Muscle layer of colon (tissue), 2 donors: ENCODE data around the gene TNF.

ENCODE experiments used
- H3K27ac ChIP-seq: one replicate; pipeline ENCODE4 v1.7.0; 2013; ENCODE audit warnings: low read depth, mild to moderate bottlenecking, low read length, moderate library complexity
- H3K27me3 ChIP-seq, 2 donors: one replicate each; pipeline ENCODE4 v1.7.0; 2013; ENCODE audit warnings: low read length in 2 of 2, mild to moderate bottlenecking in 2 of 2; ENCODE audit not compliant: insufficient read depth in 2 of 2, control insufficient read depth in 1 of 2
- H3K36me3 ChIP-seq: one replicate; pipeline ENCODE4 v1.7.0; 2013; ENCODE audit warnings: mild to moderate bottlenecking, low read length; ENCODE audit not compliant: insufficient read depth
- H3K4me1 ChIP-seq: one replicate; pipeline ENCODE4 v1.7.0; 2013; ENCODE audit warnings: mild to moderate bottlenecking, low read length; ENCODE audit not compliant: insufficient read depth
- H3K4me3 ChIP-seq, 2 donors: one replicate each; pipeline ENCODE4 v1.7.0; 2013; ENCODE audit warnings: low read length in 2 of 2, low read depth in 1 of 2, mild to moderate bottlenecking in 1 of 2, moderate library complexity in 1 of 2
- H3K9ac ChIP-seq: one replicate; pipeline ENCODE4 v1.7.0; 2013; ENCODE audit warnings: low read length
- H3K9me3 ChIP-seq: one replicate; pipeline ENCODE4 v1.7.0; 2013; ENCODE audit warnings: mild to moderate bottlenecking, low read length
- donor health status: abdominal sarcoma.
- donor health status: Adenocarcinoma of cecum.

Gene TNF

GRCh38 chr6:31559958-31560696, 15.2 kb upstream of the TNF start:
- Histone ChIP-seq H3K27ac (peak overlapping the region; percentile 52), H3K27me3 (no peaks in the 10 kb centered on the region), H3K9me3 (no peaks in the 10 kb centered on the region), H3K4me1 (peaks cover 10% of the 10 kb centered on the region), H3K4me3 (no peak overlapping the region), H3K36me3 (peaks cover 42% of the 10 kb centered on the region), H3K9ac (no peak overlapping the region)

DNA sequence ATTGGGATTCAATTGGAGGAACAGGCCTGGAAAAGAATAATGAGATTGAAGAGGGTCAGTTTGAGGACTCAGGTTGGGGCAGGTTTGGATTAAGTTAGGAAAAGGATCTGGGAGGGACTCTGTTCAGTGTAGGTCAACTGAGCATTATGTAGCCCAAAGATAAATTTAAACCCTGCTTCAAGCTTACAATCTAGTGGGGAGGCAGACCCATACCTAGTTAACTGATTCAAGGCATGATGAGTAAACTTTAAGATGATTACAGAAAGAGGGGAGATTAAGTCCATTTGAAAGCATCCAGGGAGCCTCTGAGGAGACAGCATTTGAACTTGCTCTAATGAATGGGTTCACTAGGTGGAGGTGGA, 14.7 kb upstream of the TNF start:
- H3K4me1 ChIP-seq: peaks cover 10% of the 10 kb centered on the region

DNA sequence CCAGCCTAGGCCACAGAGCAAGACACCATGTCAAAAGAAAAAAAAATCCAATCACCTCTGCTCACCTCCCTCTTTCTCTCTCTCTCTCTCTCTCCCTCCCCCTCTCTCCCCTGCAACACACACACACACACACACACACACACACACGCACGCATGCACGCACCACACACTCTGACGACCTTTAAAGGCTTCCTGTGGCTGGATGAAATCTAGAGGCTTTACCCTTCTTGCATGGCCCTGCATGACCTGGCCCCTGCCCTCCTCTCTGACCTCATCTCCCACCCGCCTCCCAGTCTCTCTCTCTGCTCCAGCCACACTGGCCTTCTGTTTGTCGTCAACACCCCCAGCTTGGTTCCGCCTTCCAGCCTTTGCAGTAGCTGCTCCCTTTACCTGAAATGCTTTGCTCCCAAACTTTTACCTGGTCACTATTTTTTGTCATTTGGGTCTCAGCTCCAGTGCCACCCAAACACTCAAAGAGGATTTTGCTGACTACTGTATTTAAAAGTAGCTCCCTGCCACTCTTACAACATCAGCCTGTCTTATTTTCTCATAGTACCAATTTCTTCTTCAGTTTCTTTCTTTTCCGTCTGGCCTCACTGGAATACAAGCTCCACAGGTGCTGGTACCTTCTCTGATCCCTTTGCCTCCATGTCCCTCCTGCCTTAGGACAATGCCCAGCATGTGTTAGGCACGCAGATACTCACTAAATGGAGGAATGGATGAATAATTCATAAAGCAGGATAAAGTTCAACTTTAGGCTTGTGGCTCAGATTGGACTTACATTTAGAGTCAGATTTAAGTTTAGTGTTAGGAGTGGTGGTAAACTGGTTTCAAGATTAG, 7.6 kb upstream of the TNF start:
- no peak overlapping the region for H3K27ac ChIP-seq
- H3K36me3 ChIP-seq: no peaks in the 10 kb centered on the region
- H3K4me1 ChIP-seq: no peaks in the 10 kb centered on the region
- H3K27me3 ChIP-seq: peaks cover 0 to 10% of the 10 kb centered on the region in 2 donors
- H3K9me3 ChIP-seq: no peaks in the 10 kb centered on the region
- no peak overlapping the region for H3K9ac ChIP-seq
- H3K4me3 ChIP-seq: no peak overlapping the region

More for the DNA sequence above, 14.7 kb upstream of the TNF start:
- Histone ChIP-seq H3K9ac (no peak overlapping the region), H3K36me3 (peaks cover 42% of the 10 kb centered on the region), H3K27me3 (peaks cover 0 to under 1% of the 10 kb centered on the region in 2 donors), H3K9me3 (no peaks in the 10 kb centered on the region), H3K27ac (no peak overlapping the region), H3K4me3 (no peak overlapping the region)

GRCh38 chr6:31568537-31568961, 6.8 kb upstream of the TNF start:
- Histone ChIP-seq H3K27me3 (peaks cover 0 to 10% of the 10 kb centered on the region in 2 donors), H3K4me1 (no peaks in the 10 kb centered on the region), H3K27ac (no peak overlapping the region), H3K36me3 (no peaks in the 10 kb centered on the region), H3K4me3 (no peak overlapping the region), H3K9ac (no peak overlapping the region), H3K9me3 (no peaks in the 10 kb centered on the region)

DNA sequence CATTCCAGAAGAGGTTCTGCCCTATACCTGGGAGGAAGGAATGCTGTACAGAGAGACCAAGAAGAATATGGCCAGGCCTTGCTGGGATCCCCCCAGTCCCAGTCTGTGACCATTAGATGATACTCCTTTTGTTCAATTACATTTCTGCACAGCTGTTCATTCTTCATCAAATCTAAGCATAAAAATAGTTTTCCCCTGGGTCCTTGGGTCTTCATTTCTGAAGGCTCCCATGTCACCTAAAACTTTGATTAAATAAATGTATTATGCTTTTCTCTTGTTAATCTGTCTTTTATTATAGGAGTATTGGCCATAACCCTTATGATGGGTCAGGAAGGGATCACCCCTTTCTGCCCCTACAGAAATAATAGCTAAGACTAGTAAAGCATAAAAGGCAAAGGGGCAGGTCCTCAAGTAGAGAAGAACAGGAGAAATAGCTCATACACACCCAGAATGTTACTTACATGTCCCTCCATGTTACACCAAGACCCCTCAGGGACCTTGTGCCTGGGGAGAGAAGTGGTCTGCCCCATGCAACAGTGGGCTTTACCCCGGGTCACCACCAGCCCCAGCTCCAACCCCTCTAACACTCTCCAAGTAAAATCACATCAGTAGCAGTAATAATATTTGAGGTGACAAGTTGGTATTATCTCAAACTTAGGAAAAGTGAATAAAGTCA, 5.4 kb upstream of the TNF start:
- H3K4me3 ChIP-seq: no peak overlapping the region
- H3K9me3 ChIP-seq: no peaks in the 10 kb centered on the region
- peaks cover 3% of the 10 kb centered on the region for H3K4me1 ChIP-seq
- H3K36me3 ChIP-seq: no peaks in the 10 kb centered on the region
- no peak overlapping the region for H3K27ac ChIP-seq
- peaks cover 0 to 10% of the 10 kb centered on the region in 2 donors for H3K27me3 ChIP-seq
- no peak overlapping the region for H3K9ac ChIP-seq

DNA sequence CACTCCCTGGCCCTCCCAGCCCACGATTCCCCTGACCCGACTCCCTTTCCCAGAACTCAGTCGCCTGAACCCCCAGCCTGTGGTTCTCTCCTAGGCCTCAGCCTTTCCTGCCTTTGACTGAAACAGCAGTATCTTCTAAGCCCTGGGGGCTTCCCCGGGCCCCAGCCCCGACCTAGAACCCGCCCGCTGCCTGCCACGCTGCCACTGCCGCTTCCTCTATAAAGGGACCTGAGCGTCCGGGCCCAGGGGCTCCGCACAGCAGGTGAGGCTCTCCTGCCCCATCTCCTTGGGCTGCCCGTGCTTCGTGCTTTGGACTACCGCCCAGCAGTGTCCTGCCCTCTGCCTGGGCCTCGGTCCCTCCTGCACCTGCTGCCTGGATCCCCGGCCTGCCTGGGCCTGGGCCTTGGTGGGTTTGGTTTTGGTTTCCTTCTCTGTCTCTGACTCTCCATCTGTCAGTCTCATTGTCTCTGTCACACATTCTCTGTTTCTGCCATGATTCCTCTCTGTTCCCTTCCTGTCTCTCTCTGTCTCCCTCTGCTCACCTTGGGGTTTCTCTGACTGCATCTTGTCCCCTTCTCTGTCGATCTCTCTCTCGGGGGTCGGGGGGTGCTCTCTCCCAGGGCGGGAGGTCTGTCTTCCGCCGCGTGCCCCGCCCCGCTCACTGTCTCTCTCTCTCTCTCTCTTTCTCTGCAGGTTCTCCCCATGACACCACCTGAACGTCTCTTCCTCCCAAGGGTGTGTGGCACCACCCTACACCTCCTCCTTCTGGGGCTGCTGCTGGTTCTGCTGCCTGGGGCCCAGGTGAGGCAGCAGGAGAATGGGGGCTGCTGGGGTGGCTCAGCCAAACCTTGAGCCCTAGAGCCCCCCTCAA, 3.1 kb upstream of the TNF start, which contains the start of gene LTA:
TSS of gene LTA (plus strand) at position 249 of the 871 bp plus-strand sequence. CDS start at position 703, 454 bp downstream.
- no peak within 1 kb of the TSS for H3K9ac ChIP-seq
- peaks cover 6% of the 10 kb centered on the region for H3K4me1 ChIP-seq
- no peak within 1 kb of the TSS for H3K27ac ChIP-seq
- H3K36me3 ChIP-seq: no peaks in the 10 kb centered on the region
- H3K4me3 ChIP-seq: no peak within 1 kb of the TSS
- H3K9me3 ChIP-seq: no peaks in the 10 kb centered on the region
- H3K27me3 ChIP-seq: peaks cover 0 to 6% of the 10 kb centered on the region in 2 donors

- no peak overlapping the region for H3K27ac ChIP-seq
- H3K27me3 ChIP-seq: no peaks in the 10 kb centered on the region
- H3K4me1 ChIP-seq: peaks cover 6% of the 10 kb centered on the region
- no peak overlapping the region for H3K9ac ChIP-seq
- no peak overlapping the region for H3K4me3 ChIP-seq
- no peaks in the 10 kb centered on the region for H3K9me3 ChIP-seq
- no peaks in the 10 kb centered on the region for H3K36me3 ChIP-seq
Measured at GRCh38 chr6:31573239-31574105, 1.9 kb upstream of the TNF start.

DNA sequence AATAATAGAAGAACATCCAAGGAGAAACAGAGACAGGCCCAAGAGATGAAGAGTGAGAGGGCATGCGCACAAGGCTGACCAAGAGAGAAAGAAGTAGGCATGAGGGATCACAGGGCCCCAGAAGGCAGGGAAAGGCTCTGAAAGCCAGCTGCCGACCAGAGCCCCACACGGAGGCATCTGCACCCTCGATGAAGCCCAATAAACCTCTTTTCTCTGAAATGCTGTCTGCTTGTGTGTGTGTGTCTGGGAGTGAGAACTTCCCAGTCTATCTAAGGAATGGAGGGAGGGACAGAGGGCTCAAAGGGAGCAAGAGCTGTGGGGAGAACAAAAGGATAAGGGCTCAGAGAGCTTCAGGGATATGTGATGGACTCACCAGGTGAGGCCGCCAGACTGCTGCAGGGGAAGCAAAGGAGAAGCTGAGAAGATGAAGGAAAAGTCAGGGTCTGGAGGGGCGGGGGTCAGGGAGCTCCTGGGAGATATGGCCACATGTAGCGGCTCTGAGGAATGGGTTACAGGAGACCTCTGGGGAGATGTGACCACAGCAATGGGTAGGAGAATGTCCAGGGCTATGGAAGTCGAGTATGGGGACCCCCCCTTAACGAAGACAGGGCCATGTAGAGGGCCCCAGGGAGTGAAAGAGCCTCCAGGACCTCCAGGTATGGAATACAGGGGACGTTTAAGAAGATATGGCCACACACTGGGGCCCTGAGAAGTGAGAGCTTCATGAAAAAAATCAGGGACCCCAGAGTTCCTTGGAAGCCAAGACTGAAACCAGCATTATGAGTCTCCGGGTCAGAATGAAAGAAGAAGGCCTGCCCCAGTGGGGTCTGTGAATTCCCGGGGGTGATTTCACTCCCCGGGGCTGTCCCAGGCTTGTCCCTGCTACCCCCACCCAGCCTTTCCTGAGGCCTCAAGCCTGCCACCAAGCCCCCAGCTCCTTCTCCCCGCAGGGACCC, 981 bp upstream of the TNF start:
- Histone ChIP-seq H3K9me3 (no peaks in the 10 kb centered on the region), H3K4me1 (peaks cover 6% of the 10 kb centered on the region), H3K27me3 (no peaks in the 10 kb centered on the region), H3K36me3 (no peaks in the 10 kb centered on the region), H3K4me3 (no peak overlapping the region), H3K27ac (no peak overlapping the region), H3K9ac (no peak overlapping the region)

- Histone ChIP-seq H3K27ac (peak overlapping the region; percentile 47), H3K27me3 (no peaks in the 10 kb centered on the region), H3K9ac (peak overlapping the region; percentile 28), H3K36me3 (no peaks in the 10 kb centered on the region), H3K9me3 (no peaks in the 10 kb centered on the region), H3K4me3 (peak overlapping the region in 1 of 2 donors; percentile 47), H3K4me1 (peaks cover 11% of the 10 kb centered on the region)
Measured at GRCh38 chr6:31575952-31576685, 754 bp downstream of the TNF start.
